HG03095 (cell line): Measurements from ENCODE around the gene SMARCD2.

Source experiments
- ATAC-seq: cut with Tn5 transposase; IDR thresholded peaks from one replicate; pipeline ENCODE4 v1.9.1; 2021; ENCODE audit warnings: moderate library complexity; ENCODE audit not compliant: unreplicated experiment

SMARCD2 gene

GRCh38 chr17:63833026-63833740, 9.3 kb downstream of the SMARCD2 start:
- ATAC-seq: no peak

- no peak for ATAC-seq
Measured at GRCh38 chr17:63832455-63832854, 10.0 kb downstream of the SMARCD2 start.

- ATAC-seq: no peak
Measured at GRCh38 chr17:63832014-63832413, 10.5 kb downstream of the SMARCD2 start.

- no peak for ATAC-seq
Measured at GRCh38 chr17:63831505-63831904, 11.0 kb downstream of the SMARCD2 start.

GRCh38 chr17:63830904-63831491, 11.5 kb downstream of the SMARCD2 start:
- no peak for ATAC-seq

- ATAC-seq: no peak
Measured at GRCh38 chr17:63830278-63830677, 12.2 kb downstream of the SMARCD2 start.

- ATAC-seq: no peak
Measured at GRCh38 chr17:63828936-63829335, 13.5 kb downstream of the SMARCD2 start.

GRCh38 chr17:63827801-63828221, 14.7 kb downstream of the SMARCD2 start:
- ATAC-seq: no peak

GRCh38 chr17:63827002-63827800, 15.3 kb downstream of the SMARCD2 start, which contains the start of the genes FTSJ3 and PSMC5:
Gene FTSJ3, minus strand, starts transcription at chr17:63827663. Its CDS starts 761 bp downstream, at chr17:63826902.
Gene PSMC5, plus strand, starts transcription at chr17:63827431. Its CDS starts 60 bp downstream, at chr17:63827491.
- ATAC-seq: peak; percentile 79

GRCh38 chr17:63826468-63827001, 15.9 kb downstream of the SMARCD2 start:
- no peak for ATAC-seq

GRCh38 chr17:63824362-63824761, 18.1 kb downstream of the SMARCD2 start:
- ATAC-seq: no peak

GRCh38 chr17:63823659-63824331, 18.7 kb downstream of the SMARCD2 start:
- no peak for ATAC-seq

GRCh38 chr17:63822537-63822936, 19.9 kb downstream of the SMARCD2 start:
- no peak for ATAC-seq

GRCh38 chr17:63821804-63822203, 20.7 kb downstream of the SMARCD2 start:
- ATAC-seq: no peak

GRCh38 chr17:63820963-63821561, 21.4 kb downstream of the SMARCD2 start:
- no peak for ATAC-seq

- no peak for ATAC-seq
Measured at GRCh38 chr17:63819585-63820537, 22.6 kb downstream of the SMARCD2 start.

- no peak for ATAC-seq
Measured at GRCh38 chr17:63819131-63819530, 23.4 kb downstream of the SMARCD2 start.

- ATAC-seq: no peak
Measured at GRCh38 chr17:63817736-63818385, 24.6 kb downstream of the SMARCD2 start.

- ATAC-seq: no peak
Measured at GRCh38 chr17:63816669-63817068, 25.8 kb downstream of the SMARCD2 start.
